ENCODE measurements around the gene TSPAN32. TPM values are rescaled to one million over a fixed set of nuclear protein-coding genes. Genes with fewer than 3 reads are reported as not detected.
A peak's percentile ranks its signal among the peaks of the same experiment; 100 is the strongest.

The TSPAN32 gene
- total RNA-seq, 2 donors from 2014 or later, result not detected

- no peak overlapping the region for H3K9ac ChIP-seq (ENCODE audit: extremely low read depth, low read length, poor library complexity, severe bottlenecking)
- no peaks in the 10 kb centered on the region for H3K4me1 Mint-ChIP-seq
- H3K36me3 Mint-ChIP-seq (ENCODE audit: low read depth), result no peaks in the 10 kb centered on the region
- 92 to 93% methylated on average over 20 to 22 of the region's 22 CpGs for WGBS, 2 experiments (ENCODE audit: insufficient coverage in 1 of 2, insufficient read length in 1 of 2)
- H3K9me3 Mint-ChIP-seq, result no peaks in the 10 kb centered on the region
- no peak overlapping the region for H3K4me3 Mint-ChIP-seq
- no peak for TF ChIP-seq CTCF (conservative IDR thresholded peaks at IDR 0.05)
- H3K4me1 ChIP-seq (ENCODE audit: control insufficient read depth, insufficient read depth, low read length), result no peaks in the 10 kb centered on the region
- H3K9me3 ChIP-seq (ENCODE audit: control insufficient read depth, low read length), result no peaks in the 10 kb centered on the region
- H3K27ac Mint-ChIP-seq, result no peak overlapping the region
- peaks cover 52% of the 10 kb centered on the region for H3K27me3 ChIP-seq (ENCODE audit: control insufficient read depth, insufficient read depth, low read length, poor library complexity, severe bottlenecking)
- H3K4me3 ChIP-seq (ENCODE audit: low read length), result no peak overlapping the region
- peaks cover 57% of the 10 kb centered on the region for H3K27me3 Mint-ChIP-seq (ENCODE audit: insufficient read depth)
- no peak overlapping the region for H3K27ac ChIP-seq (ENCODE audit: low read depth, low read length)
- no peak for DNase-seq
- H3K36me3 ChIP-seq (ENCODE audit: control insufficient read depth, insufficient read depth, low read length), result no peaks in the 10 kb centered on the region
Measured at GRCh38 chr11:2264366-2265053, 37.3 kb upstream of the TSPAN32 start.

- DNase-seq, result peak; percentile 26
- H3K4me1 Mint-ChIP-seq, result no peaks in the 10 kb centered on the region
- no peak overlapping the region for H3K4me3 Mint-ChIP-seq
- H3K9ac ChIP-seq (ENCODE audit: extremely low read depth, low read length, poor library complexity, severe bottlenecking), result no peak overlapping the region
- no peaks in the 10 kb centered on the region for H3K9me3 ChIP-seq (ENCODE audit: control insufficient read depth, low read length)
- H3K4me3 ChIP-seq (ENCODE audit: low read length), result no peak overlapping the region
- TF ChIP-seq CTCF (conservative IDR thresholded peaks at IDR 0.05), result no peak
- H3K4me1 ChIP-seq (ENCODE audit: control insufficient read depth, insufficient read depth, low read length), result no peaks in the 10 kb centered on the region
- no peak overlapping the region for H3K27ac ChIP-seq (ENCODE audit: low read depth, low read length)
- 97 to 100% methylated on average over 2 of the region's 2 CpGs for WGBS, 2 experiments (ENCODE audit: insufficient coverage in 1 of 2, insufficient read length in 1 of 2)
- peaks cover 61% of the 10 kb centered on the region for H3K27me3 ChIP-seq (ENCODE audit: control insufficient read depth, insufficient read depth, low read length, poor library complexity, severe bottlenecking)
- no peaks in the 10 kb centered on the region for H3K36me3 Mint-ChIP-seq (ENCODE audit: low read depth)
- peaks cover 60% of the 10 kb centered on the region for H3K27me3 Mint-ChIP-seq (ENCODE audit: insufficient read depth)
- H3K9me3 Mint-ChIP-seq, result no peaks in the 10 kb centered on the region
- no peak overlapping the region for H3K27ac Mint-ChIP-seq
- no peaks in the 10 kb centered on the region for H3K36me3 ChIP-seq (ENCODE audit: control insufficient read depth, insufficient read depth, low read length)
Measured at GRCh38 chr11:2265396-2265795, 36.4 kb upstream of the TSPAN32 start.

DNA sequence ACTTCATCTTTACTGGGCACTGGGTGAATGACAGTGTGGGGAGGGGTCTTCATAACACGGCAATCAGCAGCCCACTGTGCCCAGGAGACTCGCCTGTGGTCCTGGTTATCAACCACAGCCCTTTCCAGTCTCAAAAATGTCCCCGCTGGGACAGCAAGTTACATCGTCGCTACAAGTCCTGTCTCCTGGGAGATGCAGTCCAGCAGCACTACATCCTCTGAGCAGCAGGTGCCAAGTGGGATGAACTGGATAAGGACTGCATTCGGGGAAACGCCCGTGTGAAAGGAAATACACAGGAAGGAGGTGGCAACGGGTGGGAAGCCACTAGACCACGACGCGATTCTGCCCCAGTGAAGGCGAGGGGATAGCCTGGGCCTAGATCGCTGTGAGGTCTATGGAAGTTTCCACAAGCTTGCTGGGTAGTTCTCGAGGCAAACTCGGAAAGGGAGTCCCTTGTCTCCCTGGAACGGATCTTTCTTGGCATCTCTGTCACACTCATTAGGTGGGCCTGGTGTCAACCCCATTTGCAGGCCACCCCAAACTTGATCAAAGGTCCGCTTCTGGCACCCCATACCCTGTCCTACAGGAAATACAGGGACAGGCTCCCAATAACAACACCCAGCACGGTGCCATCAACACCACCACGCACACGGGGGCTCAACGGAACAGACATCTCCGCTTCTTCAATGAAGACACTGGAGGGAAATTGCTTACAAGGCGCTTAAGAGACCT lies 35.8 kb upstream of the TSPAN32 start:
- peak; percentile 29 for DNase-seq
- no peak overlapping the region for H3K27ac Mint-ChIP-seq
- Histone ChIP-seq H3K36me3 (ENCODE audit: control insufficient read depth, insufficient read depth, low read length) (no peaks in the 10 kb centered on the region), H3K9ac (ENCODE audit: extremely low read depth, low read length, poor library complexity, severe bottlenecking) (no peak overlapping the region), H3K4me3 (ENCODE audit: low read length) (no peak overlapping the region), H3K27me3 (ENCODE audit: control insufficient read depth, insufficient read depth, low read length, poor library complexity, severe bottlenecking) (peaks cover 67% of the 10 kb centered on the region), H3K4me1 (ENCODE audit: control insufficient read depth, insufficient read depth, low read length) (no peaks in the 10 kb centered on the region), H3K27ac (ENCODE audit: low read depth, low read length) (no peak overlapping the region), H3K9me3 (ENCODE audit: control insufficient read depth, low read length) (no peaks in the 10 kb centered on the region)
- WGBS, 2 experiments (ENCODE audit: insufficient coverage in 1 of 2, insufficient read length in 1 of 2), result 92% methylated on average over 23 to 24 of the region's 24 CpGs
- H3K27me3 Mint-ChIP-seq (ENCODE audit: insufficient read depth), result peaks cover 65% of the 10 kb centered on the region
- TF ChIP-seq CTCF (conservative IDR thresholded peaks at IDR 0.05), result no peak
- no peak overlapping the region for H3K4me3 Mint-ChIP-seq
- H3K4me1 Mint-ChIP-seq, result no peaks in the 10 kb centered on the region
- no peaks in the 10 kb centered on the region for H3K36me3 Mint-ChIP-seq (ENCODE audit: low read depth)
- peaks cover 2% of the 10 kb centered on the region for H3K9me3 Mint-ChIP-seq
